CD4-positive, CD25-positive, alpha-beta regulatory T cell (primary cell): Measurements from ENCODE around the gene CTTN. TPM values are rescaled to one million over a fixed set of nuclear protein-coding genes. Genes with fewer than 3 reads are reported as not detected.

ENCODE experiments used
- ATAC-seq, 2 donors: fragments of 150-1000 bp; cut with Tn5 transposase; one replicate each; pipeline ENCODE4 v1.10.0; 2021; ENCODE audit warnings: low read depth in 2 of 2, moderate number of reproducible peaks in 2 of 2, moderate library complexity in 1 of 2
- DNase-seq, 3 donors: peaks; one replicate each; pipeline versions ENCODE4 v3.0.0 to v3.0.0-alpha.2; 2012 to 2022; ENCODE audit warnings: mixed read lengths in 1 of 3
- H3K27ac ChIP-seq: one replicate; pipeline ENCODE4 v1.7.0; 2013; ENCODE audit warnings: mild to moderate bottlenecking, low read length; ENCODE audit not compliant: insufficient read depth, poor library complexity, severe bottlenecking
- H3K27me3 ChIP-seq: one replicate; pipeline ENCODE4 v1.7.0; 2013; ENCODE audit warnings: low read length; ENCODE audit not compliant: control insufficient read depth, insufficient read depth
- H3K36me3 ChIP-seq: one replicate; pipeline ENCODE4 v1.7.0; 2013; ENCODE audit warnings: mild to moderate bottlenecking, low read length, moderate library complexity; ENCODE audit not compliant: control insufficient read depth, insufficient read depth
- H3K4me1 ChIP-seq: 2 replicates; pipeline ENCODE4 v1.7.0; 2013; ENCODE audit warnings: mild to moderate bottlenecking, low read length; ENCODE audit not compliant: insufficient read depth, control insufficient read depth, poor library complexity, severe bottlenecking
- H3K4me3 ChIP-seq: one replicate; pipeline ENCODE4 v1.7.0; 2013; ENCODE audit warnings: low read depth, mild to moderate bottlenecking, low read length, moderate library complexity
- H3K9me3 ChIP-seq, 2 experiments: 1 replicate in 1 of 2; 2 replicates in 1 of 2; pipeline ENCODE4 v1.7.0; 2013; ENCODE audit warnings: low read length in 2 of 2, mild to moderate bottlenecking in 1 of 2, moderate library complexity in 1 of 2; ENCODE audit not compliant: control insufficient read depth in 2 of 2
- H3K27ac Mint-ChIP-seq, 3 donors: one replicate each; pipeline ENCODE4 v1.8.0; 2020 to 2022; ENCODE audit warnings: mild to moderate bottlenecking in 3 of 3, mixed read lengths in 3 of 3, moderate library complexity in 2 of 3
- H3K27me3 Mint-ChIP-seq: one replicate; pipeline ENCODE4 v1.8.0; 2022; ENCODE audit warnings: mild to moderate bottlenecking, mixed read lengths
- H3K36me3 Mint-ChIP-seq: one replicate; pipeline ENCODE4 v1.8.0; 2020; ENCODE audit warnings: mixed read lengths
- H3K4me1 Mint-ChIP-seq, 4 donors: one replicate each; pipeline ENCODE4 v1.8.0; 2020 to 2022; ENCODE audit warnings: mixed read lengths in 4 of 4, mild to moderate bottlenecking in 1 of 4
- H3K4me3 Mint-ChIP-seq, 4 donors: one replicate each; pipeline ENCODE4 v1.8.0; 2020 to 2022; ENCODE audit warnings: mild to moderate bottlenecking in 4 of 4, mixed read lengths in 4 of 4, moderate library complexity in 3 of 4
- H3K9me3 Mint-ChIP-seq, 7 donors: one replicate each; pipeline ENCODE4 v1.8.0; 2020 to 2022; ENCODE audit warnings: mixed read lengths in 7 of 7, mild to moderate bottlenecking in 3 of 7, moderate library complexity in 2 of 7
- polyA plus RNA-seq, 4 donors: library from polyadenylated mRNA; unstranded; fragments of 300-500 nt; fragmentation: Illumina TruSeq; gene quantifications; one replicate each; pipeline ENCODE4 v1.2.3, GENCODE V29; 2021
- total RNA-seq: library from RNA; stranded (reverse); gene quantifications from one replicate; pipeline ENCODE4 v1.2.3, GENCODE V29; 2022

Gene CTTN
- total and polyA plus RNA-seq, 5 donors from 2014 or later: 0.37 to 5.4 TPM; not detected in 3

DNA sequence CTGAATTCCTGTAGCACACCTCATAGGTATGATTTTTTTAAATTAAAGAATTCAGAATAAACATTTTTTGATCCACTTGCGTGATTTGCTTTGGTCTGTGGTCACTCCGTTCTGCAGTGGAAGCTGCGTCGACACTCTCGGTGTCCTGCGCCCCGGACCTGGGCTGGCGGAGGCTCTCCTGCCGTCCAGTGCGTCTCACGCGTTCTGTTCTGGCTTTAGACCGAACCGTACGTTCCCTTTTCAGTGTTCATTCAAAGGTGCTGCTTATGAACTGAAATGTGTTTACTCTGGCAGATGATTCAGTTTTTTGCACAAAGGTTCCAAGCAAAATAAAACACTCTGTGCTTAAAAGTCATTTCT, 38.2 kb downstream of the CTTN start:
- Histone ChIP-seq H3K27me3 (no peaks in the 10 kb centered on the region), H3K4me1 (no peaks in the 10 kb centered on the region), H3K4me3 (no peak overlapping the region), H3K27ac (no peak overlapping the region), H3K9me3 (no peaks in the 10 kb centered on the region), H3K36me3 (no peaks in the 10 kb centered on the region)
- Mint-ChIP-seq H3K27me3 (no peaks in the 10 kb centered on the region), H3K27ac (no peak overlapping the region), H3K9me3 (no peaks in the 10 kb centered on the region), H3K4me3 (no peak overlapping the region), H3K36me3 (no peaks in the 10 kb centered on the region), H3K4me1 (no peaks in the 10 kb centered on the region)
- ATAC-seq (no peak), DNase-seq (no peak)

- Mint-ChIP-seq H3K27ac (no peak overlapping the region), H3K4me1 (no peaks in the 10 kb centered on the region), H3K27me3 (no peaks in the 10 kb centered on the region), H3K4me3 (no peak overlapping the region), H3K36me3 (no peaks in the 10 kb centered on the region), H3K9me3 (no peaks in the 10 kb centered on the region)
- Histone ChIP-seq H3K4me3 (no peak overlapping the region), H3K27me3 (no peaks in the 10 kb centered on the region), H3K9me3 (no peaks in the 10 kb centered on the region), H3K36me3 (no peaks in the 10 kb centered on the region), H3K27ac (no peak overlapping the region), H3K4me1 (no peaks in the 10 kb centered on the region)
- ATAC-seq: no peak
- no peak for DNase-seq
Measured at GRCh38 chr11:70437111-70437784, 38.9 kb downstream of the CTTN start.

- no peaks in the 10 kb centered on the region for H3K4me1 Mint-ChIP-seq
- Histone ChIP-seq H3K9me3 (no peaks in the 10 kb centered on the region), H3K4me3 (no peak overlapping the region), H3K27me3 (no peaks in the 10 kb centered on the region), H3K4me1 (no peaks in the 10 kb centered on the region), H3K27ac (no peak overlapping the region), H3K36me3 (no peaks in the 10 kb centered on the region)
- no peak overlapping the region for H3K4me3 Mint-ChIP-seq
- no peaks in the 10 kb centered on the region for H3K36me3 Mint-ChIP-seq
- no peak for DNase-seq
- no peak overlapping the region for H3K27ac Mint-ChIP-seq
- ATAC-seq: no peak
- H3K9me3 Mint-ChIP-seq: peaks cover 0 to 2% (median 0%) of the 10 kb centered on the region in 7 donors
- H3K27me3 Mint-ChIP-seq: peaks cover 5% of the 10 kb centered on the region
Measured at GRCh38 chr11:70440206-70440605, 41.9 kb downstream of the CTTN start.

DNA sequence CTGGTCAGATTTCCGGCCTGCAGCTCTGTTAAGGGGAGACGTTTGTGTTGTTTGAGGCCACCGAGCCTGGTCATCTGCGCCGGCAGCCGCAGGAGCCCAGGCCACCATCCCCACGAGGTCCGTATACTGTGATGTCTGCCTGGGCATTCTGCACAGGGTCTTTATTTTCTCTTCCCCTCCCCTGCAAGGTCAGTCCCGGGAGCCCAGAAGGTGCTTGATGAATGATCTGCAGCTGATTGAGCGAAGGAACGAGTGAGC, 45.4 kb downstream of the CTTN start:
- Histone ChIP-seq H3K9me3 (peaks cover 2 to 6% of the 10 kb centered on the region in 2 experiments), H3K27me3 (no peaks in the 10 kb centered on the region), H3K4me1 (no peaks in the 10 kb centered on the region), H3K27ac (no peak overlapping the region), H3K36me3 (no peaks in the 10 kb centered on the region), H3K4me3 (no peak overlapping the region)
- ATAC-seq (no peak), DNase-seq (no peak)
- Mint-ChIP-seq H3K36me3 (no peaks in the 10 kb centered on the region), H3K4me1 (no peaks in the 10 kb centered on the region), H3K4me3 (no peak overlapping the region), H3K9me3 (peaks cover 4 to 8% (median 4%) of the 10 kb centered on the region in 7 donors), H3K27me3 (peaks cover 12% of the 10 kb centered on the region), H3K27ac (no peak overlapping the region)

DNA sequence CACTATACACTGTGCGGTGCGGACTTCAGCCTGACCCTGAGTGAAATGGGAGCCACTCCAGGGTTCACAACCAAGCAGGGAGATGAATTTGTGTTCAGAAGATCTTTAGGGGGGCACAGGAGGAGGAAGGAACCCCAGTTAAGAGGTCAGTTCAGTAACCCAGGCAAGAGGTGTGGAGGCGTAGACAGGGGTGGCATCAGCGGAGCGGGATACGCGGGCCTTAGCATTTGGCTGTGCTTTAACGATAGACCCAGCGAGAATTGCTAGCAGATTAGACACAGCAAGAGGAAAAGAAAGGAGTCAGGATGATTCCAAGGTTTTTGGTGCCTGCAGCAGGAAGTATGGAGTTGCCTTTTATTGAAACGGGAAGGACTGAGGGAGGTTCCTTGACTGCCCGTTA, 46.8 kb downstream of the CTTN start:
- no peaks in the 10 kb centered on the region for H3K36me3 Mint-ChIP-seq
- peaks cover 16% of the 10 kb centered on the region for H3K27me3 Mint-ChIP-seq
- H3K27ac Mint-ChIP-seq: no peak overlapping the region
- ATAC-seq (no peak), DNase-seq (no peak)
- H3K9me3 Mint-ChIP-seq: peaks cover 4 to 21% (median 12%) of the 10 kb centered on the region in 7 donors
- H3K27me3 ChIP-seq: no peaks in the 10 kb centered on the region
- no peaks in the 10 kb centered on the region for H3K4me1 ChIP-seq
- H3K36me3 ChIP-seq: no peaks in the 10 kb centered on the region
- no peak overlapping the region for H3K4me3 Mint-ChIP-seq
- H3K4me3 ChIP-seq: no peak overlapping the region
- no peaks in the 10 kb centered on the region for H3K4me1 Mint-ChIP-seq
- no peak overlapping the region for H3K27ac ChIP-seq
- peaks cover 13 to 20% of the 10 kb centered on the region in 2 experiments for H3K9me3 ChIP-seq

DNA sequence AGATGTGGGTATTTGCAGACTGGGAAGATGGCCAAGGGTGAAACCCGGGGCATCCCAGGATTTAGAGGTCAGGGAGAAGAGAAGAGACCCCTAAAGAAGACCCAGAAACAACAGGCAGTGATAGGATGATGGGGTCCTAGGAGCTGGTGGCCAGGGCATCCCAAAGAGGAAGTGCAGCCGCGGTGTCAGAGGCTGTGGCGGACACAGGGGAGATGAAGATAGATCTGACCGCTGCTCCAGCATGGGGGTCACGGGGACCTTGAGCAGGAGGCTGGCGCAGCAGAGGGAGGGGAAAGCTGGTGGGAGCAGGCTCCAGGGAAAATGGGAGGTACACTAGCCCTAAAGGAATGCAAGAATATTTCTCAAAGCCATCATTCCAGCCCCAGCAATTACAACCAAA, 47.3 kb downstream of the CTTN start:
- H3K4me1 ChIP-seq: no peaks in the 10 kb centered on the region
- DNase-seq (no peak), ATAC-seq (no peak)
- H3K4me3 ChIP-seq: no peak overlapping the region
- H3K36me3 ChIP-seq: no peaks in the 10 kb centered on the region
- H3K27me3 ChIP-seq: no peaks in the 10 kb centered on the region
- H3K9me3 ChIP-seq: peaks cover 18 to 24% of the 10 kb centered on the region in 2 experiments
- Mint-ChIP-seq H3K4me3 (no peak overlapping the region), H3K36me3 (no peaks in the 10 kb centered on the region), H3K4me1 (no peaks in the 10 kb centered on the region), H3K27ac (no peak overlapping the region), H3K9me3 (peaks cover 4 to 26% (median 17%) of the 10 kb centered on the region in 7 donors), H3K27me3 (peaks cover 21% of the 10 kb centered on the region)
- H3K27ac ChIP-seq: no peak overlapping the region

DNA sequence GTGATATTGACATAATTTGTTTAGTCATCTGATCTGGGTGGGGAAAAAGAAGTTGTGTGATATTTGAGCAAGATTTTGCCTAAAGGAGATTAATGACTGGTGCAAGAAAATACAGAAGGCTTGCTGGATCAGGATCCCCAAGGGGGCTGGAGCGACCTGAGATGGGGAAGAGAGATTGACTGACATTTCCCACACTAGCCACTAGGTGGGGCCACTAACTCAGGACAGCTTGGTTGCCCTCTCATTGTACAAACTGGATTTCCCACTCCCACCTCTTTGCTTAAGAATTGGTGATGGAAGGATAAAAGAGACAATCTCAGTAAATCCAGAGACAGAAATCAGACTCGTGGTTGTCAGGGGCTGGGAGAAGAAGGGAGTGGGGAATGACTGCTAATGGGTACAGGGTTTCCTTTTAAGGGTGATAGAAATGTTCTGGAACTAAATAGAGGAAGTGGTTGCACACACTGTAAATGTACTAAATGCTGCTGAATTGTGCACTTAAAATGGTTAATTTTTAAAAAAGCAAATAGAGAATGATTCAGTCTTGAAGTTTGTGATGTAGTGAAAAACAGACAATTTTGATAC, 50.7 kb downstream of the CTTN start:
- no peaks in the 10 kb centered on the region for H3K36me3 Mint-ChIP-seq
- Histone ChIP-seq H3K36me3 (no peaks in the 10 kb centered on the region), H3K27ac (no peak overlapping the region), H3K4me1 (no peaks in the 10 kb centered on the region), H3K27me3 (no peaks in the 10 kb centered on the region), H3K4me3 (no peak overlapping the region), H3K9me3 (peaks cover 20 to 29% of the 10 kb centered on the region in 2 experiments)
- ATAC-seq (no peak), DNase-seq (no peak)
- H3K27ac Mint-ChIP-seq: no peak overlapping the region
- peaks cover 6 to 39% (median 17%) of the 10 kb centered on the region in 7 donors for H3K9me3 Mint-ChIP-seq
- no peak overlapping the region for H3K4me3 Mint-ChIP-seq
- H3K27me3 Mint-ChIP-seq: peaks cover 21% of the 10 kb centered on the region
- no peaks in the 10 kb centered on the region for H3K4me1 Mint-ChIP-seq

- no peak for ATAC-seq
- H3K36me3 Mint-ChIP-seq: no peaks in the 10 kb centered on the region
- Histone ChIP-seq H3K27ac (no peak overlapping the region), H3K9me3 (peaks cover 13 to 17% of the 10 kb centered on the region in 2 experiments), H3K27me3 (no peaks in the 10 kb centered on the region), H3K4me1 (no peaks in the 10 kb centered on the region), H3K4me3 (no peak overlapping the region), H3K36me3 (no peaks in the 10 kb centered on the region)
- no peak overlapping the region for H3K4me3 Mint-ChIP-seq
- H3K9me3 Mint-ChIP-seq: peaks cover 3 to 25% (median 7%) of the 10 kb centered on the region in 7 donors
- H3K4me1 Mint-ChIP-seq: no peaks in the 10 kb centered on the region
- DNase-seq: no peak
- H3K27me3 Mint-ChIP-seq: peaks cover 24% of the 10 kb centered on the region
- H3K27ac Mint-ChIP-seq: no peak overlapping the region
Measured at GRCh38 chr11:70454197-70454767, 56.0 kb downstream of the CTTN start.
